ENCODE results near the gene ENHO.

The ENHO gene

GRCh38 chr9:34475097-34475496 is 47.7 kb downstream of the ENHO start:
- no peak for DNase-seq (ENCODE audit: low read depth)
